ENCODE results near the gene ATXN1.

ATXN1 gene

GRCh38 chr6:16670183-16670582 lies 91.1 kb downstream of the ATXN1 start:
- DNase-seq = no peak

- DNase-seq = no peak
These were observed 92.0 kb downstream of the ATXN1 start for GRCh38 chr6:16669227-16669626.

GRCh38 chr6:16667509-16667908 lies 93.8 kb downstream of the ATXN1 start:
- DNase-seq = no peak

GRCh38 chr6:16665992-16666391 lies 95.3 kb downstream of the ATXN1 start:
- DNase-seq = no peak

- no peak for DNase-seq
These were observed 96.1 kb downstream of the ATXN1 start for GRCh38 chr6:16665182-16665581.

- DNase-seq = no peak
These were observed 97.4 kb downstream of the ATXN1 start for GRCh38 chr6:16663901-16664300.

- DNase-seq = no peak
These were observed 101.1 kb downstream of the ATXN1 start for GRCh38 chr6:16660157-16660497.

- no peak for DNase-seq
These were observed 101.6 kb downstream of the ATXN1 start for GRCh38 chr6:16659466-16660156.

- DNase-seq = no peak
These were observed 102.8 kb downstream of the ATXN1 start for GRCh38 chr6:16658348-16659034.

- DNase-seq = no peak
These were observed 103.5 kb downstream of the ATXN1 start for GRCh38 chr6:16657768-16658167.

GRCh38 chr6:16656451-16656850 lies 104.8 kb downstream of the ATXN1 start:
- DNase-seq = no peak

- no peak for DNase-seq
These were observed 106.6 kb downstream of the ATXN1 start for GRCh38 chr6:16654701-16655100.

GRCh38 chr6:16653226-16653625 lies 108.0 kb downstream of the ATXN1 start:
- DNase-seq = no peak

GRCh38 chr6:16651871-16652270 lies 109.4 kb downstream of the ATXN1 start:
- DNase-seq = no peak

- DNase-seq = no peak
These were observed 111.4 kb downstream of the ATXN1 start for GRCh38 chr6:16649890-16650289.

- DNase-seq = no peak
These were observed 112.0 kb downstream of the ATXN1 start for GRCh38 chr6:16649241-16649640.

- DNase-seq = no peak
These were observed 113.3 kb downstream of the ATXN1 start for GRCh38 chr6:16648003-16648402.

GRCh38 chr6:16647422-16647821 lies 113.8 kb downstream of the ATXN1 start:
- DNase-seq = no peak

GRCh38 chr6:16644540-16645250 lies 116.6 kb downstream of the ATXN1 start:
- no peak for DNase-seq

GRCh38 chr6:16639684-16640480 lies 121.4 kb downstream of the ATXN1 start:
- no peak for DNase-seq

- no peak for DNase-seq
These were observed 123.6 kb downstream of the ATXN1 start for GRCh38 chr6:16637635-16638034.

GRCh38 chr6:16635810-16636602 lies 125.3 kb downstream of the ATXN1 start:
- no peak for DNase-seq

Data from NCI-H2081 treated with DMSO at 0.1 percent for 48 hours (cell line).